Ishikawa (cell line): ENCODE measurements around the gene RAD50.

ENCODE experiments used
- CEBPB ChIP-seq: IDR thresholded peaks from 2 replicates; pipeline ENCODE4 v1.6.1; 2012
- CREB1 ChIP-seq: IDR thresholded peaks from 2 replicates; pipeline ENCODE4 v1.6.1; 2012; ENCODE audit warnings: low read depth
- EGR1 ChIP-seq: IDR thresholded peaks from 2 replicates; pipeline ENCODE4 v1.6.1; 2012
- FOXM1 ChIP-seq: IDR thresholded peaks from 2 replicates; pipeline ENCODE4 v1.6.1; 2012; ENCODE audit warnings: low read depth, borderline replicate concordance
- MAX ChIP-seq: IDR thresholded peaks from 2 replicates; pipeline ENCODE4 v1.6.1; 2012
- NFIC ChIP-seq: IDR thresholded peaks from 2 replicates; pipeline ENCODE4 v1.6.1; 2012
- RAD21 ChIP-seq: IDR thresholded peaks from 2 replicates; pipeline ENCODE4 v1.6.1; 2012; ENCODE audit warnings: low read depth
- REST ChIP-seq: IDR thresholded peaks from 2 replicates; pipeline ENCODE4 v1.6.1; 2012; ENCODE audit warnings: low read depth, mild to moderate bottlenecking
- TAF1 ChIP-seq: IDR thresholded peaks from 2 replicates; pipeline ENCODE4 v1.6.1; 2012; ENCODE audit warnings: low read depth, mild to moderate bottlenecking
- TCF12 ChIP-seq: IDR thresholded peaks from 2 replicates; pipeline ENCODE4 v1.6.1; 2012; ENCODE audit warnings: low read depth
- TEAD4 ChIP-seq: IDR thresholded peaks from 2 replicates; pipeline ENCODE4 v1.6.1; 2012
- USF1 ChIP-seq: IDR thresholded peaks from 2 replicates; pipeline ENCODE4 v1.6.1; 2012
- YY1 ChIP-seq: IDR thresholded peaks from 2 replicates; pipeline ENCODE4 v1.6.1; 2012; ENCODE audit warnings: low read depth
- ZBTB7A ChIP-seq: IDR thresholded peaks from 2 replicates; pipeline ENCODE4 v1.6.1; 2012; ENCODE audit warnings: low read depth

Gene RAD50

GRCh38 chr5:132668706-132669454 lies 112.1 kb downstream of the RAD50 start:
- TF ChIP-seq YY1, result no peak
- TF ChIP-seq TEAD4, result no peak
- no peak for TF ChIP-seq TAF1
- no peak for TF ChIP-seq CEBPB
- TF ChIP-seq REST, result no peak
- no peak for TF ChIP-seq EGR1
- no peak for TF ChIP-seq NFIC

- TF ChIP-seq TEAD4 (no peak), NFIC (no peak), REST (no peak), MAX (no peak), RAD21 (no peak), TAF1 (no peak), ZBTB7A (no peak), CREB1 (no peak), CEBPB (no peak), USF1 (no peak), EGR1 (no peak), FOXM1 (no peak), TCF12 (no peak)
Observed at GRCh38 chr5:132669455-132669820, 112.7 kb downstream of the RAD50 start.

GRCh38 chr5:132669966-132670882 lies 113.4 kb downstream of the RAD50 start:
- no peak for TF ChIP-seq YY1
- TF ChIP-seq CEBPB, result no peak
- no peak for TF ChIP-seq MAX
- TF ChIP-seq TAF1, result no peak
- TF ChIP-seq EGR1, result no peak
- TF ChIP-seq TEAD4, result no peak
- no peak for TF ChIP-seq REST
- TF ChIP-seq FOXM1, result no peak

- no peak for TF ChIP-seq CREB1
- TF ChIP-seq ZBTB7A, result no peak
- no peak for TF ChIP-seq EGR1
- no peak for TF ChIP-seq RAD21
- no peak for TF ChIP-seq NFIC
- no peak for TF ChIP-seq REST
- TF ChIP-seq MAX, result no peak
- no peak for TF ChIP-seq FOXM1
- no peak for TF ChIP-seq TAF1
- TF ChIP-seq YY1, result no peak
- TF ChIP-seq CEBPB, result no peak
- TF ChIP-seq TCF12, result no peak
Observed at GRCh38 chr5:132671000-132671399, 114.2 kb downstream of the RAD50 start.
